Endothelial cell of umbilical vein (primary cell): Measurements from ENCODE around the gene PDCD1LG2. TPM values are rescaled to one million over a fixed set of nuclear protein-coding genes. Genes with fewer than 3 reads are reported as not detected.
"Not testable (repeated sequence)": the region's sequence is repeated elsewhere in the genome, so short reads cannot be mapped to it uniquely, and the experiment has no call there.

Experiments
- BruUV-seq: library from RNA; stranded (reverse); fragments of 400-500 nt; replicated peaks from 2 replicates; lab custom pipeline; 2021; lab: Mats Ljungman, UMichigan
- CTCF ChIA-PET: fragments of 300-600, 350-600 bp; sonication (Branson Sonifier 250); formaldehyde crosslinking; loops from one replicate; lab custom pipeline; 2021; ENCODE audit warnings: antibody characterized with exemption, inconsistent platforms; lab: Charles Lee
- POLR2A ChIA-PET: fragments of 300-600, 350-600 bp; sonication (Branson Sonifier 250); formaldehyde crosslinking; loops from one replicate; lab custom pipeline; 2021; ENCODE audit warnings: antibody characterized with exemption, inconsistent platforms; lab: Charles Lee
- DNase-seq: peaks from one replicate; pipeline ENCODE4 v3.0.0-alpha.2; 2011; ENCODE audit warnings: low read depth, low spot score
- FAIRE-seq: peaks from 2 replicates; lab custom pipeline; 2011; peaks lifted over from hg19 to GRCh38; lab: Jason Lieb, UNC
- H2AFZ ChIP-seq: 2 replicates; pipeline ENCODE4 v1.6.0; 2012; ENCODE audit warnings: low read depth, low read length, control low read depth, inconsistent platforms
- H3K27ac ChIP-seq: 2 replicates; pipeline ENCODE4 v1.5.1; 2011; ENCODE audit warnings: low read depth, mild to moderate bottlenecking, control low read depth, low read length, moderate library complexity; ENCODE audit not compliant: insufficient read depth
- H3K27me3 ChIP-seq, 2 experiments: 2 replicates each; pipeline versions ENCODE4 v1.6.0 to v1.6.1; 2011; ENCODE audit warnings: low read length in 2 of 2, mixed read lengths in 1 of 2; ENCODE audit not compliant: control insufficient read depth in 2 of 2, insufficient read depth in 2 of 2
- H3K36me3 ChIP-seq, 2 experiments: 2 replicates in 1 of 2; 3 replicates in 1 of 2; pipeline ENCODE4 v1.5.1; 2011; ENCODE audit warnings: low read length in 2 of 2, mild to moderate bottlenecking in 1 of 2, moderate library complexity in 1 of 2; ENCODE audit not compliant: control insufficient read depth in 2 of 2, insufficient read depth in 2 of 2; ENCODE audit errors: extremely low read depth in 1 of 2
- H3K4me1 ChIP-seq: 3 replicates; pipeline ENCODE4 v1.5.1; 2011; ENCODE audit warnings: mild to moderate bottlenecking, low read length; ENCODE audit not compliant: control insufficient read depth, insufficient read depth; ENCODE audit errors: extremely low read depth
- H3K4me2 ChIP-seq: 2 replicates; pipeline ENCODE4 v1.6.1; 2011; ENCODE audit warnings: low read length, control low read depth, mixed read lengths; ENCODE audit not compliant: insufficient read depth
- H3K4me3 ChIP-seq, 3 experiments: fragments of 200-600 bp in 1 of 3; sonication (generic), shearing (Covaris generic) in 1 of 3; replicated peaks in 1 of 3; 2 replicates each; pipeline ENCODE4 v1.5.1; 2011 to 2016; ENCODE audit warnings: control low read depth in 3 of 3, low read length in 3 of 3, mild to moderate bottlenecking in 2 of 3, inconsistent platforms in 1 of 3, low read depth in 1 of 3, moderate library complexity in 1 of 3; ENCODE audit not compliant: insufficient read depth in 1 of 3
- H3K79me2 ChIP-seq: 2 replicates; pipeline ENCODE4 v1.6.0; 2012; ENCODE audit warnings: low read length, inconsistent platforms; ENCODE audit not compliant: control insufficient read depth, insufficient read depth
- H3K9ac ChIP-seq: replicated peaks from 2 replicates; pipeline ENCODE3; 2011; ENCODE audit warnings: low read length, control low read depth; ENCODE audit not compliant: insufficient read depth; ENCODE audit errors: extremely low read depth
- H3K9me1 ChIP-seq: replicated peaks from 3 replicates; pipeline ENCODE4 v1.6.0; 2011; ENCODE audit warnings: mild to moderate bottlenecking, low read length; ENCODE audit not compliant: control insufficient read depth, insufficient read depth; ENCODE audit errors: extremely low read depth
- H3K9me3 ChIP-seq: replicated peaks from 2 replicates; pipeline ENCODE4 v1.5.1; 2012; ENCODE audit warnings: low read length, inconsistent platforms; ENCODE audit not compliant: control insufficient read depth, insufficient read depth
- H4K20me1 ChIP-seq: replicated peaks from 2 replicates; pipeline ENCODE3; 2011; ENCODE audit warnings: mild to moderate bottlenecking, low read length; ENCODE audit not compliant: control insufficient read depth, insufficient read depth; ENCODE audit errors: extremely low read depth
- EZH2 ChIP-seq: IDR thresholded peaks from 2 replicates; pipeline ENCODE4 v1.6.1; 2012; ENCODE audit warnings: borderline replicate concordance, low read depth, mild to moderate bottlenecking, moderate library complexity, low read length, inconsistent platforms; ENCODE audit not compliant: severe bottlenecking
- FOS ChIP-seq: IDR thresholded peaks from 2 replicates; pipeline ENCODE4 v1.6.1; 2011; ENCODE audit warnings: mild to moderate bottlenecking, low read length, moderate library complexity, borderline replicate concordance; ENCODE audit not compliant: insufficient read depth
- GATA2 ChIP-seq: IDR thresholded peaks from 2 replicates; pipeline ENCODE4 v1.7.0; 2011; ENCODE audit warnings: low read depth, mild to moderate bottlenecking, moderate library complexity, mixed read lengths, low read length; ENCODE audit not compliant: insufficient read length, insufficient read depth
- JUN ChIP-seq: IDR thresholded peaks from 2 replicates; pipeline ENCODE4 v1.6.1; 2011; ENCODE audit warnings: borderline replicate concordance, low read depth; ENCODE audit not compliant: insufficient read length, insufficient read depth
- MYC ChIP-seq: IDR thresholded peaks from one replicate; pipeline ENCODE4 v1.6.1; 2011; ENCODE audit warnings: mild to moderate bottlenecking, low read depth, low read length
- POLR2A ChIP-seq: IDR thresholded peaks from 2 replicates; pipeline ENCODE4 v1.6.1; 2012; ENCODE audit warnings: low read depth, mild to moderate bottlenecking, control low read depth, low read length
- POLR2AphosphoS5 ChIP-seq: IDR thresholded peaks from 2 replicates; pipeline ENCODE4 v1.6.1; 2012; ENCODE audit warnings: low read depth, mild to moderate bottlenecking, control low read depth, low read length, moderate library complexity; ENCODE audit not compliant: insufficient read depth
- dilution Hi-C: fragments of 300-500 bp; cut with MboI; formaldehyde crosslinking; loops from one replicate; pipeline ENCODE4 v1.15.0; 2019; ENCODE audit warnings: low sequenced_read_pairs; ENCODE audit not compliant: extremely low pct_ligation_motif_present
- intact Hi-C: fragments of 100-400 bp; cut with micrococcal nuclease; formaldehyde crosslinking; loops from one replicate; pipeline ENCODE4 v1.10.0; 2022
- polyA plus RNA-seq, 4 experiments: library from polyadenylated mRNA; depleted of rRNA in 3 of 4; stranded (reverse) in 3 of 4; unstranded in 1 of 4; fragments of >200 nt; gene quantifications; 2 replicates each; pipeline versions ENCODE4 v1.2.1 to v1.2.3, GENCODE V29; 2011 to 2012; ENCODE audit warnings: missing spikeins in 1 of 4
- total RNA-seq: library from RNA; stranded (reverse); gene quantifications from 2 replicates; pipeline ENCODE4 v1.2.3, GENCODE V29; 2021
- TF ChIP-seq, protein P1 (sequence below): IDR thresholded peaks from 2 replicates; pipeline ENCODE4 v1.6.1; 2011; ENCODE audit not compliant: insufficient read depth, insufficient read length
- TF ChIP-seq, protein P2 (sequence below), 2 donors: IDR thresholded peaks; 1 replicate in 1 of 2; 2 replicates in 1 of 2; pipeline ENCODE4 v1.5.1; 2011; ENCODE audit warnings: low read length in 2 of 2, mild to moderate bottlenecking in 2 of 2, moderate library complexity in 2 of 2, control low read depth in 1 of 2, inconsistent platforms in 1 of 2, low read depth in 1 of 2; ENCODE audit not compliant: insufficient read depth in 1 of 2; ENCODE audit errors: extremely low read depth in 1 of 2

Gene PDCD1LG2
- total and polyA plus RNA-seq, 2 donors (not counting 3 experiments of a cell fraction or from before 2014, with no cell fraction given) = 7.9 to 9.5 TPM

DNA sequence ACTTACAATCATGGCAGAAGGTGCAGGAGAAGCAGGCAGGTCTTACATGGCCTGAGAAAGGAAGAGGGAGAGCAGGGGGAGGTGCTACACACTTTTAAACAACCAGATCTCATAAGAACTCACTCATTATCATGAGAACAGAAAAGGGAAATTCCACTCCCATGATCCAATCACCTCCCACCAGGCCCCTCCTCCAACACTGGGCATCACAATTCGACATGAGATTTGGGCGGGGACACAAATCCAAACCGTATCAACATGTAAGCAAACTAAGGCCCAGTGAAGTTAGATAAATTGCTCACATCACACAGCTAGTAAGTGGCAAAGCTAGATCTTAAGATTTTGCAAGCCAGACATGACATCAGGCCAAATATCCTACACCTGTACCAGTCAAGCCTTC is 70.3 kb downstream of the PDCD1LG2 start:
- H3K27ac ChIP-seq = no peak overlapping the region
- H3K4me3 ChIP-seq = no peak overlapping the region
- intact Hi-C loops = no loop called here
- CTCF ChIA-PET = no interaction called here
- BruUV-seq = no TSS peak
- POLR2A ChIA-PET = no interaction called here
- no peak overlapping the region for H2AFZ ChIP-seq
- no peak for DNase-seq
- no peaks in the 10 kb centered on the region for H3K79me2 ChIP-seq
- H3K9me3 ChIP-seq = no peaks in the 10 kb centered on the region
- no peak for TF ChIP-seq FOS
- no peak for TF ChIP-seq EZH2
- no peak for TF ChIP-seq JUN
- TF ChIP-seq POLR2AphosphoS5 = no peak
- TF ChIP-seq POLR2A = no peak
- TF ChIP-seq, protein P1, sequence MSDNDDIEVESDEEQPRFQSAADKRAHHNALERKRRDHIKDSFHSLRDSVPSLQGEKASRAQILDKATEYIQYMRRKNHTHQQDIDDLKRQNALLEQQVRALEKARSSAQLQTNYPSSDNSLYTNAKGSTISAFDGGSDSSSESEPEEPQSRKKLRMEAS = no peak
- no peak for TF ChIP-seq GATA2
- TF ChIP-seq, protein P2, sequence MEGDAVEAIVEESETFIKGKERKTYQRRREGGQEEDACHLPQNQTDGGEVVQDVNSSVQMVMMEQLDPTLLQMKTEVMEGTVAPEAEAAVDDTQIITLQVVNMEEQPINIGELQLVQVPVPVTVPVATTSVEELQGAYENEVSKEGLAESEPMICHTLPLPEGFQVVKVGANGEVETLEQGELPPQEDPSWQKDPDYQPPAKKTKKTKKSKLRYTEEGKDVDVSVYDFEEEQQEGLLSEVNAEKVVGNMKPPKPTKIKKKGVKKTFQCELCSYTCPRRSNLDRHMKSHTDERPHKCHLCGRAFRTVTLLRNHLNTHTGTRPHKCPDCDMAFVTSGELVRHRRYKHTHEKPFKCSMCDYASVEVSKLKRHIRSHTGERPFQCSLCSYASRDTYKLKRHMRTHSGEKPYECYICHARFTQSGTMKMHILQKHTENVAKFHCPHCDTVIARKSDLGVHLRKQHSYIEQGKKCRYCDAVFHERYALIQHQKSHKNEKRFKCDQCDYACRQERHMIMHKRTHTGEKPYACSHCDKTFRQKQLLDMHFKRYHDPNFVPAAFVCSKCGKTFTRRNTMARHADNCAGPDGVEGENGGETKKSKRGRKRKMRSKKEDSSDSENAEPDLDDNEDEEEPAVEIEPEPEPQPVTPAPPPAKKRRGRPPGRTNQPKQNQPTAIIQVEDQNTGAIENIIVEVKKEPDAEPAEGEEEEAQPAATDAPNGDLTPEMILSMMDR (IDR thresholded peaks at IDR 0.05; ENCODE audit: extremely low read depth in 1 of 2, insufficient read depth in 1 of 2, low read depth in 1 of 2, low read length in 2 of 2) = no peak
- no peak for TF ChIP-seq MYC
- H3K9ac ChIP-seq = no peak overlapping the region
- H3K36me3 ChIP-seq = no peaks in the 10 kb centered on the region
- FAIRE-seq = no peak
- H4K20me1 ChIP-seq = no peaks in the 10 kb centered on the region
- H3K9me1 ChIP-seq = no peaks in the 10 kb centered on the region
- dilution Hi-C loops = no loop called here
- no peak overlapping the region for H3K4me2 ChIP-seq
- peaks cover 19% of the 10 kb centered on the region for H3K4me1 ChIP-seq
- H3K27me3 ChIP-seq = no peaks in the 10 kb centered on the region

DNA sequence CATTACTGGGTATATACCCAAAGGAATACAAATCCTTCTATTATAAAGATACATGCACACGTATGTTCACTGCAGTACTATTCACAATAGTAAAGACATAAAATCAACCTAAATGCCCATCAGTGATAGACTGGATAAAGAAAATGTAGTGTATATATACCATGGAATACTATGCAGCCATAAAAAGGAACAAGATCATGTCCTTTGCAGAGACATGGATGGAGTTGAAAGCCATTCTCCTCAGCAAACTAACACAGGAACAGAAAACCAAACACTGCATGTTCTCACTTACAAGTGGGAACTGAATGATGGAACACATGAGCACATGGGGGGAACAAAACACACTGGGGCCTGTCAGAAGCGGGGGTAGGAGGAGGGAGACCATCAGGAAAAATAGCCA is 71.4 kb downstream of the PDCD1LG2 start:
- H3K4me2 ChIP-seq, BruUV-seq, dilution Hi-C loops, H4K20me1 ChIP-seq, DNase-seq, FAIRE-seq, H3K79me2 ChIP-seq, POLR2A ChIA-PET, H3K27me3 ChIP-seq, CTCF ChIA-PET, H3K27ac ChIP-seq, H3K36me3 ChIP-seq, H3K4me3 ChIP-seq, H3K9me3 ChIP-seq, intact Hi-C loops, H2AFZ ChIP-seq, H3K9me1 ChIP-seq, H3K9ac ChIP-seq: not testable (repeated sequence)
- H3K4me1 ChIP-seq = peaks cover 27% of the 10 kb centered on the region
